Measurements from ENCODE around the gene GDPD3. TPM values are rescaled to one million over a fixed set of nuclear protein-coding genes. Genes with fewer than 3 reads are reported as not detected.

Gene GDPD3
- total and polyA plus RNA-seq, 2 of the 13 experiments (the other 11 are each of a cell fraction or from before 2014, with no cell fraction given), result 18.7 to 20.6 TPM

DNA sequence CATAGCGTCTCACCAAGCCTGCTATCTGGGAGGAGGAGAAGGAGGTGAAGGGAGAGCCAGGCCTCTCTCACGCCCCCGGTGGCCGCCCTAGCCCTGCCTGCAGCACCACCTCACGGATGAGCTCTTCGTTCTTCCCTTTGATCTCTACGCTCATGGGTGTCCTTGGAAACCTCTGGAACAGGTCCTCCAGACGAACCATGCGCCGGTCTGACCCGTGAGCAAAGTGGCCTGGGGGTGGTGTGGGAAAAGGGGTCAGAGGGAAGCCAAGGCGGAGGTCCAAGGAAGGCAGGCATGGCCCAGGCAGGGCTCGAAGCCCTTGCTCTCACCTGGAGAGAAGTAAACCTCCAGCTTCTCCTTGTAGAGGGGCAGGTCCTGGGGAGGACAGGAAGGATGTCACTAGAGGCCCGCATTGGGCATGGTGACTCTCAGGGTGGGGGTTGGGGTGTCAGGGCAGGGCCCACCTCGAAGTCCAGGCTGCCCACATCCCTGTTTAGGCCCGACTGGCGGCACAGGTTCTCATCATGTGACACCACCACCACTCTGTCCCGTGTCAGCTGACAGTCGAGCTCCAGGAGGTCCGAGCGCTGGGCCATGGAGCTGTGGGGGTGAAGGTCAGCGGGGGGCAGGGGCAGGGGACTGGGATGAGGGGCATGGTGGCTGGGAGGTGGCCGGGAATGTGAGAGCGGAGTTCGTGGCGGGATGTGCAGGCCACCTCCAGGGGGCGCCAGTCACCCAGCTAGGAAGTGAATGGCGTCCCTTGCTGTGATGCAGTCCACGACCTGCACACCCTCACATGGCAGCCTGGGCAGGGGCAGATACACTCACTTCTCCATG, 923 bp downstream of the GDPD3 start (continued):
- TF ChIP-seq ZNF326 (CRISPR knock-in tag; IDR thresholded peaks at IDR 0.05; ENCODE audit: borderline replicate concordance), result no peak; the same call in 1 of the 2 replicates
- TF ChIP-seq ZMYM2 (CRISPR knock-in tag; IDR thresholded peaks at IDR 0.05), result peak; percentile 82
- peak; percentile 72 for TF ChIP-seq ZBTB7B (CRISPR knock-in tag; IDR thresholded peaks at IDR 0.05)
- TF ChIP-seq, protein P1, sequence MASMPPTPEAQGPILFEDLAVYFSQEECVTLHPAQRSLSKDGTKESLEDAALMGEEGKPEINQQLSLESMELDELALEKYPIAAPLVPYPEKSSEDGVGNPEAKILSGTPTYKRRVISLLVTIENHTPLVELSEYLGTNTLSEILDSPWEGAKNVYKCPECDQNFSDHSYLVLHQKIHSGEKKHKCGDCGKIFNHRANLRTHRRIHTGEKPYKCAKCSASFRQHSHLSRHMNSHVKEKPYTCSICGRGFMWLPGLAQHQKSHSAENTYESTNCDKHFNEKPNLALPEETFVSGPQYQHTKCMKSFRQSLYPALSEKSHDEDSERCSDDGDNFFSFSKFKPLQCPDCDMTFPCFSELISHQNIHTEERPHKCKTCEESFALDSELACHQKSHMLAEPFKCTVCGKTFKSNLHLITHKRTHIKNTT (CRISPR knock-in tag; IDR thresholded peaks at IDR 0.05), result no peak
- no peak; the same call in 1 of the 2 replicates for TF ChIP-seq SNAI1 (CRISPR knock-in tag; IDR thresholded peaks at IDR 0.05; ENCODE audit: borderline replicate concordance)
- TF ChIP-seq, protein P2, sequence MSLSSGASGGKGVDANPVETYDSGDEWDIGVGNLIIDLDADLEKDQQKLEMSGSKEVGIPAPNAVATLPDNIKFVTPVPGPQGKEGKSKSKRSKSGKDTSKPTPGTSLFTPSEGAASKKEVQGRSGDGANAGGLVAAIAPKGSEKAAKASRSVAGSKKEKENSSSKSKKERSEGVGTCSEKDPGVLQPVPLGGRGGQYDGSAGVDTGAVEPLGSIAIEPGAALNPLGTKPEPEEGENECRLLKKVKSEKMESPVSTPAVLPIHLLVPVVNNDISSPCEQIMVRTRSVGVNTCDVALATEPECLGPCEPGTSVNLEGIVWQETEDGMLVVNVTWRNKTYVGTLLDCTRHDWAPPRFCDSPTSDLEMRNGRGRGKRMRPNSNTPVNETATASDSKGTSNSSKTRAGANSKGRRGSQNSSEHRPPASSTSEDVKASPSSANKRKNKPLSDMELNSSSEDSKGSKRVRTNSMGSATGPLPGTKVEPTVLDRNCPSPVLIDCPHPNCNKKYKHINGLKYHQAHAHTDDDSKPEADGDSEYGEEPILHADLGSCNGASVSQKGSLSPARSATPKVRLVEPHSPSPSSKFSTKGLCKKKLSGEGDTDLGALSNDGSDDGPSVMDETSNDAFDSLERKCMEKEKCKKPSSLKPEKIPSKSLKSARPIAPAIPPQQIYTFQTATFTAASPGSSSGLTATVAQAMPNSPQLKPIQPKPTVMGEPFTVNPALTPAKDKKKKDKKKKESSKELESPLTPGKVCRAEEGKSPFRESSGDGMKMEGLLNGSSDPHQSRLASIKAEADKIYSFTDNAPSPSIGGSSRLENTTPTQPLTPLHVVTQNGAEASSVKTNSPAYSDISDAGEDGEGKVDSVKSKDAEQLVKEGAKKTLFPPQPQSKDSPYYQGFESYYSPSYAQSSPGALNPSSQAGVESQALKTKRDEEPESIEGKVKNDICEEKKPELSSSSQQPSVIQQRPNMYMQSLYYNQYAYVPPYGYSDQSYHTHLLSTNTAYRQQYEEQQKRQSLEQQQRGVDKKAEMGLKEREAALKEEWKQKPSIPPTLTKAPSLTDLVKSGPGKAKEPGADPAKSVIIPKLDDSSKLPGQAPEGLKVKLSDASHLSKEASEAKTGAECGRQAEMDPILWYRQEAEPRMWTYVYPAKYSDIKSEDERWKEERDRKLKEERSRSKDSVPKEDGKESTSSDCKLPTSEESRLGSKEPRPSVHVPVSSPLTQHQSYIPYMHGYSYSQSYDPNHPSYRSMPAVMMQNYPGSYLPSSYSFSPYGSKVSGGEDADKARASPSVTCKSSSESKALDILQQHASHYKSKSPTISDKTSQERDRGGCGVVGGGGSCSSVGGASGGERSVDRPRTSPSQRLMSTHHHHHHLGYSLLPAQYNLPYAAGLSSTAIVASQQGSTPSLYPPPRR (CRISPR knock-in tag; IDR thresholded peaks at IDR 0.05; ENCODE audit: borderline replicate concordance), result peak; percentile 16; the same call in 1 of the 2 replicates
- peak; percentile 10; the same call in 1 of the 2 replicates for TF ChIP-seq ISL2 (CRISPR knock-in tag; IDR thresholded peaks at IDR 0.05)
- TF ChIP-seq, protein P3, sequence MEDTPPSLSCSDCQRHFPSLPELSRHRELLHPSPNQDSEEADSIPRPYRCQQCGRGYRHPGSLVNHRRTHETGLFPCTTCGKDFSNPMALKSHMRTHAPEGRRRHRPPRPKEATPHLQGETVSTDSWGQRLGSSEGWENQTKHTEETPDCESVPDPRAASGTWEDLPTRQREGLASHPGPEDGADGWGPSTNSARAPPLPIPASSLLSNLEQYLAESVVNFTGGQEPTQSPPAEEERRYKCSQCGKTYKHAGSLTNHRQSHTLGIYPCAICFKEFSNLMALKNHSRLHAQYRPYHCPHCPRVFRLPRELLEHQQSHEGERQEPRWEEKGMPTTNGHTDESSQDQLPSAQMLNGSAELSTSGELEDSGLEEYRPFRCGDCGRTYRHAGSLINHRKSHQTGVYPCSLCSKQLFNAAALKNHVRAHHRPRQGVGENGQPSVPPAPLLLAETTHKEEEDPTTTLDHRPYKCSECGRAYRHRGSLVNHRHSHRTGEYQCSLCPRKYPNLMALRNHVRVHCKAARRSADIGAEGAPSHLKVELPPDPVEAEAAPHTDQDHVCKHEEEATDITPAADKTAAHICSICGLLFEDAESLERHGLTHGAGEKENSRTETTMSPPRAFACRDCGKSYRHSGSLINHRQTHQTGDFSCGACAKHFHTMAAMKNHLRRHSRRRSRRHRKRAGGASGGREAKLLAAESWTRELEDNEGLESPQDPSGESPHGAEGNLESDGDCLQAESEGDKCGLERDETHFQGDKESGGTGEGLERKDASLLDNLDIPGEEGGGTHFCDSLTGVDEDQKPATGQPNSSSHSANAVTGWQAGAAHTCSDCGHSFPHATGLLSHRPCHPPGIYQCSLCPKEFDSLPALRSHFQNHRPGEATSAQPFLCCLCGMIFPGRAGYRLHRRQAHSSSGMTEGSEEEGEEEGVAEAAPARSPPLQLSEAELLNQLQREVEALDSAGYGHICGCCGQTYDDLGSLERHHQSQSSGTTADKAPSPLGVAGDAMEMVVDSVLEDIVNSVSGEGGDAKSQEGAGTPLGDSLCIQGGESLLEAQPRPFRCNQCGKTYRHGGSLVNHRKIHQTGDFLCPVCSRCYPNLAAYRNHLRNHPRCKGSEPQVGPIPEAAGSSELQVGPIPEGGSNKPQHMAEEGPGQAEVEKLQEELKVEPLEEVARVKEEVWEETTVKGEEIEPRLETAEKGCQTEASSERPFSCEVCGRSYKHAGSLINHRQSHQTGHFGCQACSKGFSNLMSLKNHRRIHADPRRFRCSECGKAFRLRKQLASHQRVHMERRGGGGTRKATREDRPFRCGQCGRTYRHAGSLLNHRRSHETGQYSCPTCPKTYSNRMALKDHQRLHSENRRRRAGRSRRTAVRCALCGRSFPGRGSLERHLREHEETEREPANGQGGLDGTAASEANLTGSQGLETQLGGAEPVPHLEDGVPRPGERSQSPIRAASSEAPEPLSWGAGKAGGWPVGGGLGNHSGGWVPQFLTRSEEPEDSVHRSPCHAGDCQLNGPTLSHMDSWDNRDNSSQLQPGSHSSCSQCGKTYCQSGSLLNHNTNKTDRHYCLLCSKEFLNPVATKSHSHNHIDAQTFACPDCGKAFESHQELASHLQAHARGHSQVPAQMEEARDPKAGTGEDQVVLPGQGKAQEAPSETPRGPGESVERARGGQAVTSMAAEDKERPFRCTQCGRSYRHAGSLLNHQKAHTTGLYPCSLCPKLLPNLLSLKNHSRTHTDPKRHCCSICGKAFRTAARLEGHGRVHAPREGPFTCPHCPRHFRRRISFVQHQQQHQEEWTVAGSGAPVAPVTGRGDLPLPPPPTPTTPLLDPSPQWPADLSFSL (CRISPR knock-in tag; IDR thresholded peaks at IDR 0.05), result peak; percentile 51; the same call in 1 of the 2 replicates
- TF ChIP-seq ZNF577 (CRISPR knock-in tag; IDR thresholded peaks at IDR 0.05; ENCODE audit: borderline replicate concordance, low read depth), result no peak
- TF ChIP-seq, protein P4, sequence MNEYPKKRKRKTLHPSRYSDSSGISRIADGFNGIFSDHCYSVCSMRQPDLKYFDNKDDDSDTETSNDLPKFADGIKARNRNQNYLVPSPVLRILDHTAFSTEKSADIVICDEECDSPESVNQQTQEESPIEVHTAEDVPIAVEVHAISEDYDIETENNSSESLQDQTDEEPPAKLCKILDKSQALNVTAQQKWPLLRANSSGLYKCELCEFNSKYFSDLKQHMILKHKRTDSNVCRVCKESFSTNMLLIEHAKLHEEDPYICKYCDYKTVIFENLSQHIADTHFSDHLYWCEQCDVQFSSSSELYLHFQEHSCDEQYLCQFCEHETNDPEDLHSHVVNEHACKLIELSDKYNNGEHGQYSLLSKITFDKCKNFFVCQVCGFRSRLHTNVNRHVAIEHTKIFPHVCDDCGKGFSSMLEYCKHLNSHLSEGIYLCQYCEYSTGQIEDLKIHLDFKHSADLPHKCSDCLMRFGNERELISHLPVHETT (CRISPR knock-in tag; conservative IDR thresholded peaks at IDR 0.05), result no peak

All from HepG2 (cell line).